Amygdala (tissue), 56 donors: ENCODE measurements around the gene STAC3.
A peak's percentile ranks its signal among the peaks of the same experiment; 100 is the strongest.

Source experiments
- DNase-seq, 56 donors: peaks; one replicate each; lab custom pipeline; 2025; lab: John Stamatoyannopoulos, UW

Gene STAC3

DNA sequence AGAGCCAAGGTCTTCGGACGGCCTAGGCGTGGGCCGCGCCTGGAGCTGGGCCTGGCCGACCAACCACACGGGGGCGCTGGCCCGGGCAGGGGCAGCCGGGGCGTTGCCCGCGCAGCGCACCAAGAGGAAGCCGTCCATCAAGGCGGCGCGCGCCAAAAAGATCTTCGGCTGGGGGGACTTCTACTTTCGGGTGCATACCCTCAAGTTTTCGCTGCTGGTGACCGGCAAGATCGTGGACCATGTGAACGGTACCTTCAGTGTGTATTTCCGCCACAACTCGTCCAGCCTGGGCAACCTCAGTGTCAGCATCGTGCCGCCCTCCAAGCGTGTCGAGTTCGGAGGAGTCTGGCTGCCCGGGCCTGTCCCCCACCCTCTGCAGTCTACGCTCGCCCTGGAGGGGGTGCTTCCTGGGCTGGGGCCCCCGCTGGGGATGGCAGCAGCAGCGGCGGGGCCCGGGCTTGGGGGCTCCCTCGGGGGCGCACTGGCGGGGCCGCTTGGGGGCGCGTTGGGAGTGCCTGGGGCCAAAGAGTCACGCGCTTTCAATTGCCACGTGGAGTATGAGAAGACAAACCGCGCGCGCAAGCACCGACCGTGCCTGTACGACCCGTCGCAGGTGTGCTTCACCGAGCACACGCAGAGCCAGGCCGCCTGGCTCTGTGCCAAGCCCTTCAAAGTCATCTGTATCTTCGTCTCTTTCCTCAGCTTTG, 25.9 kb downstream of the STAC3 start:
- peak in 1 of 56 donors; percentile 22 for DNase-seq

DNA sequence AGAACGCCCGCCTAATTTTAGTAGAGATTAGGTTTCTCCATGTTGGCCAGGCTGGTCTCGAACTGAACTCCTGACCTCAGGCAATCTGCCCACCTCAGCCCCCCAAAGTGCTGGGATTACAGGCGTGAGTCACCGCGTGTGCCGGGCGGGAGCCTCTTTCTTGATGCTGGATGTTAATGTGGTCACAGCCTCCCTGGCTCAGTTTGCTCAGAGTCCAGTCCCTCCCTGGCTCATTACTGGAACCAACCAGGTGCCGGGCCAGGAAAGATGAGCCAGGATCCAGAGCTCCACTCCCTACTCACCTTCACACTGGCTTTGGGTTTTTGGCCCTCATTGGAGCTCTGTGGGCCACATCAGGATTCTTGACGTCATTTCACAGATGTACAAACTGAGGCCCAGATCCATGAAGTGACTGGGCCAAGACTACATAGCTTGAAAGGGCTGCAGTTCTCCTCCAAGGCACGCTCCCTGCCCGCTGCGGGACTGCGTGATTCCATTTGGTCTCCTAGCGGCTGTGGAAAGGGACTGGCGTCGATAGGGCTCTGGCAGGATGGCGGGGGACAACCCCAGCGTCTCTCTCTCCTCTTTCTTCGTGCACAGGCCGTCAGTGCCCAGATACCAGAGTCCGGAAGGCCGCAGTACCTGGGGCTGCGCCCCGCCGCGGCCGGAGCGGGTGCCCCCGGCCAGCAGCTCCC, 26.6 kb downstream of the STAC3 start:
- DNase-seq, result no peak

GRCh38 chr12:57223191-57224165, 27.5 kb downstream of the STAC3 start:
- DNase-seq, result no peak

GRCh38 chr12:57222286-57223190, 28.4 kb downstream of the STAC3 start:
- DNase-seq, result no peak

GRCh38 chr12:57221169-57221917, 29.6 kb downstream of the STAC3 start:
- no peak for DNase-seq

GRCh38 chr12:57220770-57221168, 30.2 kb downstream of the STAC3 start:
- DNase-seq, result no peak

DNA sequence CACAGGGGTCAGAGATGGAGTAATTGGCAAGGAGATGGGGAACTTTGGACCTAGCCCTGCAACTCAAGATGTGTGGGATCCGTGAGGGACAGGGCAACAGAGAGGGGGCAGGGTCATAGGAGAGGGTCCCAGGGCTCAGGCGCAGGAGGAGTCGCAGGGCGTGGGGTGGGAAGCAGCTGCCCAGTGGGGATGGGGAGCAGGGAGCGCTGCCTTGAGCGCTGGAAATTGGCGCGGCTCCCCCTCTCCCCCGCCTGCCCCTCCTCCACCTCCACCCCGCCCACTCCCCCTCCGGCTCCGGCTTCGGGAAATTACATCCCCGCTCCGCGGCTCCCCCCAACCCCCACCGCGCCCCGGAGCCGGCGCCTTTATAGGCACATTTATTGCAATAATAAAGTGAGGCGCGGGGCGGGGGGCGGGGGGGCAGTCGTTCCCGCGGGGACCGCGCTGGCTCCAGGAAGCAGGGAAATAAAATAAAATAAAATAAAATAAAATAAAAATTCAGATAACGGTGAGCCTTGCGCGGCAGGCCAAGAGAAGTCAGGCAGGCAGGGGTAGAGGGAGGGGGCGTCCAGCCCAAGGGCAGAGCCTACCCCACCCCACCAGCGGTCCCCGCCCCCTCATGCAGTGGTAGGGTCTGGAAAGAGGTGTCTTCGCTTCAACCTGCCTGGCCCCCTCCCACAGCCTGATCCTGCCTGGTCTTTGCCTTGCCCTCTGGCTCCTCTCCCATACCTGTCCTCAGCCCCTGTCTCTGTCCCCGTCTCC, 30.8 kb downstream of the STAC3 start:
- no peak for DNase-seq

DNA sequence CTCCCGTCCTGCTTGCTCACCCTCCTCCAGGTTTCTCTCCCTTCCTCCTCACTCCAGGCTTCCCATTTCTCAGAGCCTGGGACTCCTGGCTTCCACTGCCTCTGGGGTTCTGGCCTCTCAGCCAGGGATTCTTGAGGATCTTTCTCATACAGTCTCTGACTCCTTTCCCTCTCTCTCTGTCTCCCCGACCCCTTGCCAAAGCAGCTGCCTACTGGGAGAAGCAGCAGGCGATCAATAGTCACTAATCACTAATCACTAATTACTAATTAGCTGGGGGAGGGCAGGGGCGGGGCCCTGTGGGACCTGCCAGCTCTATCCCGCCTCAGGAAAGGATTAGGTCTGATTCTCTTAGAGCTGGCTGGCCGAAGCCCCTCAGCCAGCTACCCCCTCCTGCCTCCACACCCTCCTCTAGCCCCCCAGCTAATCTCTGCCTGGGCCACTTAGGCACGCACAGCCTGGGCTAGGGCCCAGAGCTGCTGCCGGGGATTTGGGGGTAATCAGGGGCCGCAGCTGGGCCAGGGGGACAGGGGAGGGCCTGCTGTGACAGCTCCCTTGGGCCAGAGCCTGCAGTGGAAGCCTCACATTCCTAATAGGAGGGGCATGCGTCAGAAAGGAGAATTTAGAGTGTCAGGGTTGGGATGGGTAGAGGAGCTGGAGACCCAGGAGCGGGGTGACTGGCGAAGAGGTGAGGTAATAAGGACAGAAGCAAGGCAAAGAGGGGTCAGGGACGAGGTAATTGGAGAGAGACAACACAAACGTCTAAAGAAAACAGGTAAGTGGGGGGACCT, 31.6 kb downstream of the STAC3 start:
- DNase-seq, result no peak

GRCh38 chr12:57218030-57218853, 32.7 kb downstream of the STAC3 start:
- no peak for DNase-seq

DNA sequence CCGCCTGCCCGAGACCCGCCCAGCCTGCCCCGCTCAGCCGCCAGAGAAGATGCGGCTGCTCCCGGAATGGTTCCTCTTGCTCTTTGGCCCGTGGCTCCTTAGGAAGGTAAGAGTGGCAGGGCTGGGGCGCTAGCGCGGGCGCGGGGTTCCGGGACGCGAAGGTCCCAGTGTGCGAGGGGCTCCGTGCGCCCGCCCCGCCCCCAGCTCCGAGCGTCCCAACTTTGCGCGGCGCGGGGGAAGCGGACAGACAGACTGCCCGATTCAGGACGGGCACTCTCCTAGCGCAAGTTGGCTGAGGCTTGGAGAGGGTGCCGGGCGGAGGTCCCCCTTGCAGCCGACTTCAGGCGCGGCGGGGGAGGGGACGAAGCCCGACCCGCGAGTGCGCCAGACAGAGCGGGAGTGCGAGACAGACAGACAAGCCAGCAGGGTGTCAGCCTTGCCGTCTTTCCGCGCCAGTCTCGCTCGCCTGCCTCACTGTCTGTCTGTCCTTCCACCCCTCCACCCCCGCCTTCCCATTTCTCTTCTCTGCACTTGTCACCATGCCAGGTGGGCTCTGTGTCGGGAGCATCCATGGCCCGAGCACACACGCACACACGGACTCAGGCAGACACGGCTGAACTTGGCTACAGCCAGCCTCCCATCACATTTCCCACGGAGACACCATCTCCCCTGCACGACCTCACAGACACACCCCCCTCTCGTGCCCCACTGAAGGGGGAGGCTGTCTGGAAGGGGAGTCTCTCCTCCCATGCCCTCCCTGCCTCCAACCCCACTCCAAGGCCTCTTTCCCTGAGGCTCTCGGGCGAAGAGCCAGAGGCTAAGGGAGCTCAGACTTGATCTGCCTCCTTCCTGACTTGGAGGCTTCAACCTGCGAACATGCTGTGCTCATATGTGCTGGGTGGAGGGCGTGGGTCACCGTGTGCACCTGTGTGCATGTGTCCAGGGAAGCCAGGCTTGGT, 33.8 kb downstream of the STAC3 start:
- no peak for DNase-seq

DNA sequence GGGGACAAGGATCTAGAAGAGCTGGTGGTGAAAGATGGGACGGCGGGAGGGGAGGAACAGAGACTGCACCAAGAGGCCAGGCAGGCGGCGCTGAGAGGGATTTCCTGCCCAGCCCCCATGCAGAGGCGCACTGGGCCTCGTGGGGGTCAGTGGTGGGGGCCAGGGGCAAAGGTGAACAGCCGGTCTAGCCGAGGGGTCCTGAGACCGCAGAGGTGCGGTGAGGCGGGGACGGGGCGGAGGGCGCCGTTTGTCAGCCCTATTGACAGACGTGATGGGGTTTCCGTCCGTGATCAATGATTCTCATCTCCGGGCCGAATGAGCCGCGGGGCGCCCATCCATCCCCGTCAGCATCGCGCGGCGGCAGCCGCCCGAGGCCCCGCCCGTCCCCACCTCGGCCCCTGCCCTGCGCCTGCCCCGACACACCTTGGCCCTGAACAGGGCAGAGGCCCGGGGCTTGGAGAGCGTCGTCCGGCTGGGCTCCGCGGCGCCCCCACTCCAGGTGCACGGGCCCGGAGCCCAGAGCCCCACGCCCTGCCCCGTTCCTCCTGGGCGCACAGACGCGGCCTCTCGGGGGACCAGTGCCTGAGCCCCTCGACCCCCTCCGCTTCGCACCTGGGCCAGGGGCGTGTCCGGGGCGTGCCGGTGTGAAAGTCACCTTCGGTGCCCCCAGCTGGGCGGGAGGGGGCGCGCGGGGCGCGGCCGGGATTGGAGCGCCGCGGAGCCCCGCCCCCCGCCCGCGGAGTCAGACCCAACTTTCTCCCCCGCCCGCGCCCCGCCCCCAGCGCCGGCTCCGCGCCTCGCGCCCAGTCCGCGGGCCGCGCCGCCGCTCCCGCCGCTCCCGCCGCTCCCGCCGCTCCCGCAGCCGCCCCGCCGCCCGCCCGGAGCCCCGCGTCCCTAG, 34.7 kb downstream of the STAC3 start, which contains the start of gene NXPH4:
Gene NXPH4 (plus strand): TSS at position 781 of the 898 bp plus-strand sequence. CDS start 176 bp downstream, outside the sequence.
- DNase-seq, result peak in 2 of 56 donors; percentile 17 to 38

DNA sequence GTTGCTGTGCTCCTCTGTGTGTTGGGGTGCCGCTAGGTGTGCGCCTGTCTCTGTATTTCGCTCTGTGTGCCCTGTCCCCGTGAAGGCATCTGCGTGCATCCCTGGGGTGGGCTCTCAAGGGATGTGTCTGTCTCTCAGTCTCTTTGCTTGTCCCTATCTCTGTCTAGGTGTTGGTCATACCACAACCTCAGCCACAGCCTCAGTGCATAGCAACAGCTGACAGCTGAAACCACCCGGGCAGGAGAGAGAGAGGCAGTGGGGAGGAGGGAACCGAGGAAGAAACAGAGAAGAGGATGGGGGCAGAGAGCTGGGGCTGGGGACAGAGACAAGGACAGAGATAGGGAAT, 35.3 kb downstream of the STAC3 start:
- DNase-seq, result no peak

DNA sequence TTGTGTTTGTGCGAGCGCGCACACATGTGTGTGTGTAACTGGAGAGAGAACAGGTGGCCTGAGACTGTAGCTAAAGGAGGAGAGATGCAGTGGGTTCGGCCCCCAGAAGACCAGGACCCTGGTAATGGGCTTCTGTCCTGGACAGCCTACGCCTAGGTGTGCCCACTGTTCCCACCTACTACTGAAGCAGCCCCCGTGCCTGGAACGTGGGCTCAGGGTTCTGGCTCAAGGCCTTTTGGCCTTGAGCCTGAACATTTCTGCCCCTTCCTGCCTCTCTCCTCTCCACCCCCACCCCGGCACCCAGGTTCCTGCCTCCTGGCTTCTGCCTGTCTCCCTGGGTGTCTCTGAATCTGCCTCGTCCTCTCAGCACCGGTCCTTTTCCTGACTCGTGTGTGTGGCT, 35.9 kb downstream of the STAC3 start:
- no peak for DNase-seq

DNA sequence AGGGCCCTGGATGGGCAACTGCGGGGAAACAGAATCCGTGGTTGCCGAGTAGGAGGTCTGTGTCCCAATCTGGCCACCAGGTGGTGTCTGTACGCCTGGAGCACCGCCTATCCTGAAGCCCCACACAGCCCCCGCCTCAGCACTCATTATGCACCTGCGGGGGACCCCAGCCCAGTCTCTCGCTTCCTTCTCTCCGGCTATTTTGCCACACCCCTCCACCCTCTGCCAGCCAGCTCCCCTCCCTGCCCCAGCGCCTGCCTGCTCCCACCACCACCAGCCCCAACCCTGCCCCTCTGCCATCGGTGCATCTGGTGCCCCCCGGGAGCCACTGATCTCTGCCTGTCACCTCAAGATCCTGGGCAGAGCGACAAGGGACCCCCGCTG, 36.6 kb downstream of the STAC3 start:
- DNase-seq, result peak in 30 of 56 donors; percentile 3 to 61 (median 25)
